T-helper 1 cell (primary cell): ENCODE data around the gene DCXR.

Experiments
- DNase-seq, 5 donors: peaks; one replicate each; pipeline ENCODE4 v3.0.0-alpha.2; 2012 to 2020

DCXR gene

GRCh38 chr17:82008941-82009405 is 28.5 kb downstream of the DCXR start:
- DNase-seq = no peak

GRCh38 chr17:82008258-82008940 is 29.1 kb downstream of the DCXR start:
- DNase-seq = no peak

DNA sequence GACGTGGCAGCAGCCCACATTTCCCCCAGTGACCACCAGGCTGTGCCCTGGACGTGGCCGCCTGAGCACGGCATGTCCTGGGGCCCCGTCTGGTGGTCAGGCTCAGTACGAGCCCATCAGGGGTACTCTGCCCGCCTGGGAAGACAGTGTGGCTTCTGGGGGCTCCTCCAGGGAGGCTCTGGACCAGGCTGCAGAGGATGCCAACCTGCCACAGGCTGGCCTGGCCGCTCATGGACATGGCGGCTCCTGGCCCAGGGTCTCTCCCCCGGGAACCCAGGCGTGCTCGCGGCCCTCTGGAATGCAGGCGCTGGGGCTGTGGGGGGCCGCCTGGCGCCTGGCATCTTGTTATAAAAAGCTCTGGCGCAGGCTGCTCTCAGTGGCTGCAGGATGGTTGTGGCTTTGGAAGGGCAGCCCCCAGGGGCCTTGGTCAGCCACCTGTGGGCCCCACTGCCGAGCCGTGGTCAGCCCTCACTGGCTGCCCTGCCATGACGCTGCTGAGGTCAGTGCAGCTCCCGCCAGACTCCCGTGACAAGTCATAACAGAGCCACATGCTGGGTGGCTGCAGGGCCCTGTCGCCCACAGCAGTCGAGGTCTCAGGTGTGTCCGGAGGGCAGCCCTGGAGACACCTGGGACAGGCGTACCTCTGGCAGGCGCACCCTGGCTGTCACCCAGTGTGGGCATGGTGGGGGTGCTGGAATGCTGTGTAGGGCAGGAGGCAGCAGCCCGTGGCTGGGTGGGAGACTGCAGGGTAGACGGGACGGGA is 29.8 kb downstream of the DCXR start:
- DNase-seq = no peak

- no peak for DNase-seq
Observed at GRCh38 chr17:82007228-82007494, 30.3 kb downstream of the DCXR start.

GRCh38 chr17:82006468-82007227 is 30.8 kb downstream of the DCXR start:
- DNase-seq = no peak

DNA sequence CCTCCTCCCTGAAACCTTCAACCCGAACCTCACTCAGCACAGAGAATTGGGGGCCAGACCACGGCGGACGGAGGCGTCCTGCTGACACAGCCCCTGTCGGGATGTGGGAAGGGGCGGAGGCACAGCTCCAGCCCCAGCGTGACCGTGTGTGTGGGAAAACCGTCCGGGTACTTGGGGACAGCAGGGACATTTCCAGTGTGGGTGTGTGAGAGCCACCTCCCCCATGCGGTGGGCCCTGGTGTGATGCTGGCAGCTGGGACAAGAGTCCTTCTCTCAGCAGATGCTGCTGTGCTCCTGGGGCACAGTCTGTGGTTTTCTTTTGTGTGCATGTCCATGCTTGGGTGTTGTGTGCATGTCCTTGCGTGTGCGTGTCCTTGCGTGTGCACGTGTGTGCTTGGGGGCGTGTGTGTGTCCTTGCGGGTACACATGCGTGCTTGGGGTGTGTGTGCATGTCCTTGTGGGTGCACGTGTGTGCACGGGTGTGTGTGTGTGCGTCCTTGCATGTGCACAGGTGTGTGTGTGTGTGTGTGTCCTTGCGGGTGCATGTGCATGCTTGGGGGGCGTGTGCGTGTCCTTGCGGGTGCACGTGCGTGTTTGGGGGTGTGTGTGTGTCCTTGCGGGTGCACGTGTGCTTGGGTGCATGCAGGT is 31.7 kb downstream of the DCXR start:
- DNase-seq = no peak

GRCh38 chr17:82004517-82005455 is 32.7 kb downstream of the DCXR start:
- DNase-seq = no peak

GRCh38 chr17:82003411-82004381 is 33.8 kb downstream of the DCXR start:
- DNase-seq = no peak

GRCh38 chr17:82001571-82002056 is 35.9 kb downstream of the DCXR start:
- no peak for DNase-seq

DNA sequence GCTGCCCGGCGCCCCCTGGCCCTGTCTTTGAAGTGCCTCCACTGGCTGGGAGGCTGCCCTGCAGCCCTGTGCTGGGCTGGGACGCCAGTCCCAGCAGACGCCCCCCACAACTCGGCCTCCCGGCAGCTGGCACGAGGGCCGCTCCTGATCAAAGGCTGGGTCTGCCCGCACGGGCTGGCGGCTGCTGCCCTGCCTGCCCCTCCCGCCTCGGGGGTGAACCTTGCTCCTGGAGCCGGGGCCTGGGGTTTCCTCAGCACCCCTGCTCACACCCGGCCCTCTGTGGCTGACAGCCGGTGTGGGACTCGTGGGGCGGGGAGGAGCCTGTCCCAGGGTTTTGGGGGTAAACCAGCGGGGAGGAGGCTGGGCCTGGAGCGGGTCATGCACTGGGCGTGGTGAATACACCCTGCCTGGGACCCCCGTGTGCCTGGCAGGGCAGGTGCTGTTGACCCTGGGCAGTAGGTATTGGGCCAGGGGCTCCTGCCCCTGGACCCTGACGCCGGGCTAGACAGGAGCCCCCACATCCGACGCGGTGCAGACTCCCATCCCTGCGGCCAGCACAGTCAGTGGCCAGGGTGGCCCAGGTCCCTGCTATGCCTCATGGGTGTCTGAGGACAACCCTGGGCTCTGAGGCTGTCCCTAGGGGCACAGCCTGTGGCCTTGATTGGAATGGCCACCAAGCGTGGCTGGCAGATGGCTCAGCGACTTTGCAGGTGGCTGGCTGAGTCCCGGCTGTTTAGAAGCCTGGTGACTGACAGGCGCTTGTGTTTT is 36.5 kb downstream of the DCXR start:
- DNase-seq = no peak

GRCh38 chr17:81999976-82000802 is 37.3 kb downstream of the DCXR start:
- DNase-seq = no peak

DNA sequence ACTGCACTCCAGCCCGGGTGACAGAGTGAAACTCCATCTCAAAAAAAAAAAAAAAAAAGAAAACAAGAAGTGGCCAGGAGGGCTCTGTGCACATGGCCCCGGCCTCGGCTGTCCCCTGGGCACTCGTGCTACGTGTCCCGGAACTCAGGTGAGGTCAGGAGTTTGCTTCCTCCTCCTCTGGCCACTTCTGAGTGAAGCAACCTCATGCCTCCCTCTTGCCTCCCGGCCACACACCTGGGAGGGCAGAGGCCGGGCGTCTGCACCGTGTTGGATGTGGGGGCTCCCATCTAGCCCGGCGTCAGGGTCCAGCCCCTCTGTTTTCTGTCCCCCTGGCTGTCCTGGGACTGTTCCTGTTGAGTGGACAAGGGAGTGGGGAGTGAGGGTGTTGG is 37.9 kb downstream of the DCXR start:
- DNase-seq = no peak

DNA sequence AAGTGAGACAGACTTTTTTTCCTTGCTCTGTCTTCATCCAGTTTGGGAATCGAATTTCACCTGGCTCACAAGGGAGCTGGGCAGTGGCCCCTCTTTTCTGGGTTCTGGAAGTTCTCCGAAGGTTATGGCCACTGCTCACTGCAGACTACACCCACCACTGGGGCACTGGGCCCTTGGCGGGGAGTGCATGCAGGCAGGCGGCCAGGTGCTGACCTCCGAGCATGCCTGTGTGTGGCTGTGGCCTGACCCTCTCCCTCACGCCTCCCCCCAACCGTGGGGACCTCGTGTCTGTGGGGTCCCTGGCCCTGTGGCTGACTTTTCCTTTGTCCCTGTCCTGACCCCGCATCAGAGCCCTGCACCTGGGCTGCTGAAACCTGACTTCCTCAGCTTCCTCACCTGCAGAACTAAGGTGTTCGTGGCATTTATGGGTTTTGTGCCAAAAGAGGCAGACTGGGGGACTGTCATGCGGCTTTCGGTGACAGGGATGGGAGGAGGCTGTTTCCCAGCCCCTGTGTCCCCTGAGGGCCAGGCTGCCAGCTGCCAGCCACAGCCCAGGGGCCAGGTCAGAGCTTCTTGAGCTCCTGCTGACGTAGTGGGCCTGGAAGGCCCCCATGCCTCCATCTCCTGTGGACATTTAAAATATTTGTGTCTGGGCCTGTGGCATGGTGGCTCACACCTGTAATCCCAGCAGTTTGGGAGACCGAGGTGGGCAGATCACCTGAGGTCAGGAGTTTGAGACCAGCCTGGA is 38.6 kb downstream of the DCXR start:
- DNase-seq = no peak

DNA sequence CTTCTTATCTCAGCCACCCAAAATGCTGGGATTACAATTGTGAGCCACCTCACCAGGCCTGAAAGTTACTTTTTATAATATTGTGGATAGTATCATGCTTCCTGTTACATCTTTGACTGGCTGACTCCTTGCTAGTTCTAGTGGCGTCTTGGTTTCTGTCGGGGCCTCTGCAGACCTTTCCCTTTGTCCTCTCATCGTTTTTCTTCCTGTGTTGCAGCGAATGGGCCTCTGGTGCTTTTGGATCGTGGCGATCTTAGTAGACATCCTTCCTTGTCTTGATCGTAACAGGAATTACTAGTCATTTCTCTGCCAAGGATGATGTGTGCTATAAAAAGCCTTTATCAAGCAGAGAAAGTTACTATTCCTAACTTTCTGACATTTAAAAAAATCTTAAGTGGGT is 39.3 kb downstream of the DCXR start:
- no peak for DNase-seq

DNA sequence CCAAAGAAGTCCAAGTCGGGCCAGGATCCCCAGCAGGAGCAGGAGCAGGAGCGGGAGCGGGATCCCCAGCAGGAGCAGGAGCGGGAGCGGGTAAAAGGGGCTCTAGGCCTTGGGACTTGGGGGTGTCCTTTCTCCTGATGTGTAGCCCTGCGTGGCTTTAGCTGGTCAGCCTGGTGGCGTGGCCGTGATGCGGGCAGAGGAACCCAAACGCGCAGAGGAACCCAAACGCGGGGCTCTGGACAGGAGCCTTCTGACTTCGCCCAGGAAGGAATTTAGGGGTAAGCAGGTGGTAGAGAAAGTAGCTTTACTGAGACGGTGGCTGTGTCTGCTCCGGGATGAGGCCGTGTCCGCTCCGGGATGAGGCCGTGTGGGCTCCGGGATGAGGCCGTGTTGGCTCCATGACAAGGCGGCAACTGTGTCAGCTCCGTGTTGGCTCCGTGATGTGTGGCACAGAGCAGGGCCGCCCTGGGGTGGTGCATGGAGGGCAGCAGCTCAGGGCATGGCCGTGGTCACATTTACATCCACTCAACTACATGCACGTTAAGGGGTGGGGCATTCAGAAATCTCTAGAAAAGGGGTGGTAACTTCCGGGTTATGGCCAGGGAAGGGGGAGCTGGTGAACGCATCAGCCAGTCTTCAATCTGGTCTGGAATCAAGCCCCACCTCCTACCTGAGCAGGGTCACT is 40.6 kb downstream of the DCXR start:
- DNase-seq = no peak

GRCh38 chr17:81996232-81996756 is 41.2 kb downstream of the DCXR start:
- no peak for DNase-seq

GRCh38 chr17:81995463-81996231 is 41.9 kb downstream of the DCXR start:
- no peak for DNase-seq
